Measurements from ENCODE around the gene OR2T11. TPM values are rescaled to one million over a fixed set of nuclear protein-coding genes. Genes with fewer than 3 reads are reported as not detected.

The OR2T11 gene
- total and polyA plus RNA-seq, 2 of the 13 experiments (the other 11 are each of a cell fraction or from before 2014, with no cell fraction given) = not detected

- H3K27ac ChIP-seq (ENCODE audit: extremely low read length, insufficient read depth, low read length) = no peak overlapping the region
- no peak overlapping the region for H3K9ac ChIP-seq (ENCODE audit: insufficient read depth, low read depth, low read length)
- intact Hi-C loops (cut with micrococcal nuclease; ENCODE audit: unreplicated experiment) (no loop called here), in situ Hi-C loops (cut with HindIII; ENCODE audit: extremely low pct_ligation_motif_present, low pct_unique_long_range_greater_than_20kb) (no loop called here)
- ChIA-PET CTCF (ENCODE audit: low intra/inter-chr PET ratio, low total read pairs) (no interaction called here), POLR2A (no interaction called here)
- DNase-seq (ENCODE audit: low spot score) (no peak), FAIRE-seq (no peak), ATAC-seq (no peak)
- H3K4me1 ChIP-seq (ENCODE audit: insufficient read depth, low read length) = no peaks in the 10 kb centered on the region
- H3K27me3 ChIP-seq (ENCODE audit: control insufficient read depth in 1 of 2, insufficient read depth in 2 of 2, low read length in 2 of 2) = no peaks in the 10 kb centered on the region
- no peak overlapping the region for H3K4me2 ChIP-seq (ENCODE audit: low read depth, low read length)
- no TSS peak for BruUV-seq (replicated peaks)
- no peaks in the 10 kb centered on the region for H3K9me3 ChIP-seq (ENCODE audit: low read length)
- H2AFZ ChIP-seq (ENCODE audit: low read length) = no peak overlapping the region
- no peak overlapping the region for H3K4me3 ChIP-seq (replicated peaks in 1 of 3; ENCODE audit: insufficient read depth in 1 of 3, low read depth in 2 of 3, low read length in 3 of 3)
- H3K36me3 ChIP-seq (replicated peaks in 1 of 2; ENCODE audit: control insufficient read depth in 1 of 2, insufficient read depth in 2 of 2, low read length in 2 of 2) = no peaks in the 10 kb centered on the region
- WGBS (ENCODE audit: low lambda C conversion rate) = under 1% methylated on average over 3 of the region's 3 CpGs
- no peaks in the 10 kb centered on the region for H4K20me1 ChIP-seq (ENCODE audit: insufficient read depth, low read length)
- H3K79me2 ChIP-seq (ENCODE audit: insufficient read depth, low read length) = no peaks in the 10 kb centered on the region
- TF ChIP-seq TEAD2 (CRISPR knock-in tag; IDR thresholded peaks at IDR 0.05) (no peak), HOMEZ (CRISPR knock-in tag; IDR thresholded peaks at IDR 0.05; ENCODE audit: low read depth) (no peak), TCF12 (IDR thresholded peaks at IDR 0.05) (no peak), TCF12 (CRISPR knock-in tag; IDR thresholded peaks at IDR 0.05) (no peak), ZSCAN29 (CRISPR knock-in tag; conservative IDR thresholded peaks at IDR 0.05) (no peak), THYN1 (CRISPR knock-in tag; IDR thresholded peaks at IDR 0.05; ENCODE audit: borderline replicate concordance, low read depth) (no peak)
These were observed 24.6 kb downstream of the OR2T11 start for GRCh38 chr1:248610301-248610700.

GRCh38 chr1:248599396-248599795, 35.5 kb downstream of the OR2T11 start:
- Histone ChIP-seq H3K27ac (ENCODE audit: extremely low read length, insufficient read depth, low read length) (no peak overlapping the region), H3K9ac (ENCODE audit: insufficient read depth, low read depth, low read length) (no peak overlapping the region), H3K4me3 (replicated peaks in 1 of 3; ENCODE audit: insufficient read depth in 1 of 3, low read depth in 2 of 3, low read length in 3 of 3) (no peak overlapping the region), H3K9me3 (ENCODE audit: low read length) (no peaks in the 10 kb centered on the region), H3K79me2 (ENCODE audit: insufficient read depth, low read length) (no peaks in the 10 kb centered on the region), H4K20me1 (ENCODE audit: insufficient read depth, low read length) (no peaks in the 10 kb centered on the region), H2AFZ (ENCODE audit: low read length) (no peak overlapping the region), H3K4me1 (ENCODE audit: insufficient read depth, low read length) (no peaks in the 10 kb centered on the region), H3K4me2 (ENCODE audit: low read depth, low read length) (no peak overlapping the region), H3K27me3 (ENCODE audit: control insufficient read depth in 1 of 2, insufficient read depth in 2 of 2, low read length in 2 of 2) (no peaks in the 10 kb centered on the region), H3K36me3 (replicated peaks in 1 of 2; ENCODE audit: control insufficient read depth in 1 of 2, insufficient read depth in 2 of 2, low read length in 2 of 2) (no peaks in the 10 kb centered on the region)
- ATAC-seq (no peak), FAIRE-seq (no peak), DNase-seq (ENCODE audit: low spot score) (no peak)
- CTCF ChIA-PET (ENCODE audit: low intra/inter-chr PET ratio, low total read pairs) = no interaction called here
- in situ Hi-C loops (cut with HindIII; ENCODE audit: extremely low pct_ligation_motif_present, low pct_unique_long_range_greater_than_20kb) (no loop called here), intact Hi-C loops (cut with micrococcal nuclease; ENCODE audit: unreplicated experiment) (no loop called here)
- 4% methylated on average over 8 of the region's 8 CpGs for WGBS (ENCODE audit: low lambda C conversion rate)
- no TSS peak for BruUV-seq (replicated peaks)
- POLR2A ChIA-PET = no interaction called here
- TF ChIP-seq ARNTL (CRISPR knock-in tag; IDR thresholded peaks at IDR 0.05) (no peak), ATF1 (CRISPR knock-in tag; IDR thresholded peaks at IDR 0.05) (no peak), ZSCAN9 (CRISPR knock-in tag; IDR thresholded peaks at IDR 0.05; ENCODE audit: borderline replicate concordance) (no peak), ESRRA (CRISPR knock-in tag; IDR thresholded peaks at IDR 0.05; ENCODE audit: low read depth) (no peak), THAP7 (CRISPR knock-in tag; IDR thresholded peaks at IDR 0.05) (no peak), ISX (CRISPR knock-in tag; conservative IDR thresholded peaks at IDR 0.05) (no peak), FIP1L1 (IDR thresholded peaks at IDR 0.05; ENCODE audit: borderline replicate concordance, insufficient read depth, low read depth, low read length) (no peak), TEF (CRISPR knock-in tag; IDR thresholded peaks at IDR 0.05) (no peak), ZMYM3 (CRISPR knock-in tag; IDR thresholded peaks at IDR 0.05) (no peak), ARHGAP35 (CRISPR knock-in tag; IDR thresholded peaks at IDR 0.05; ENCODE audit: borderline replicate concordance) (no peak)
- TF ChIP-seq, protein P1, sequence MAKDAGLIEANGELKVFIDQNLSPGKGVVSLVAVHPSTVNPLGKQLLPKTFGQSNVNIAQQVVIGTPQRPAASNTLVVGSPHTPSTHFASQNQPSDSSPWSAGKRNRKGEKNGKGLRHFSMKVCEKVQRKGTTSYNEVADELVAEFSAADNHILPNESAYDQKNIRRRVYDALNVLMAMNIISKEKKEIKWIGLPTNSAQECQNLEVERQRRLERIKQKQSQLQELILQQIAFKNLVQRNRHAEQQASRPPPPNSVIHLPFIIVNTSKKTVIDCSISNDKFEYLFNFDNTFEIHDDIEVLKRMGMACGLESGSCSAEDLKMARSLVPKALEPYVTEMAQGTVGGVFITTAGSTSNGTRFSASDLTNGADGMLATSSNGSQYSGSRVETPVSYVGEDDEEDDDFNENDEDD (CRISPR knock-in tag; IDR thresholded peaks at IDR 0.05; ENCODE audit: borderline replicate concordance) = no peak
